ENCODE data around the gene TMEM183A.

GRCh38 chr1:203046984-203047630 is 39.9 kb downstream of the TMEM183A start:
- TF ChIP-seq CTCF (IDR thresholded peaks at IDR 0.05) (no peak), POLR2A (IDR thresholded peaks at IDR 0.05) (no peak)
